HG03045 (cell line): ENCODE results near the gene CDC42.
"Not testable (repeated sequence)": the region's sequence is repeated elsewhere in the genome, so short reads cannot be mapped to it uniquely, and the experiment has no call there.

Experiments used
- ATAC-seq: cut with Tn5 transposase; IDR thresholded peaks from one replicate; pipeline ENCODE4 v1.9.1; 2021; ENCODE audit warnings: mild to moderate bottlenecking, moderate library complexity; ENCODE audit not compliant: unreplicated experiment

The CDC42 gene

DNA sequence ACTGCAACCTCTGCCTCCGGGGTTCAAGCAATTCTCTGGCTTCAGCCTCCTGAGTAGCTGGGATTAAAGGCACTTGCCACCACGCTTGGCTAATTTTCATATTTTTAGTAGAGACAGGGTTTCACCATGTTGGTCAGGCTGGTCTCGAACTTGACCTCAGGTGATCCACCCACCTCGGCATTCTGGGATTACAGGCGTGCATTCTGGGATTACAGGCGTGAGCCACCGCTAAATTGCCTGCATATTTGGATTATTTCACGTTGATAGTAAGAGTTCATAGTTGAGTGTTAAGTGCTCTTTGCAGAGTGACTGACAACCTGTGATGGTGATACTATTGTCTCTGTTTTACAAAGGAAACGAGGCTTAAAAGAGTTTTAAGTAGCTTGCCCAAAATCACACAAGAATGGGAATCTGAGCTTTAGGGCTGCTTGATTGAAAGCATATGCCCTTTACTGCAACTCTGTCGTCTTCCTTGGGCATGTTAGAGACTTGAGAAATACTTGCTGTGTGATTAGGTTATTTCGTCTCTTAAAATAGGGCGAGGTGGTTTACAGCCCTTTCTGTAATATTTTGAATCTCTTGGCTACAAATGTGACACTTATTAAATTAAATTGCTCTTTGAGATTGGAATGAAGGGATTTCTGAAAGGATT, 12.4 kb downstream of the CDC42 start:
- ATAC-seq = no peak

- ATAC-seq = no peak
Measured at GRCh38 chr1:22071511-22071910, 19.0 kb downstream of the CDC42 start.

DNA sequence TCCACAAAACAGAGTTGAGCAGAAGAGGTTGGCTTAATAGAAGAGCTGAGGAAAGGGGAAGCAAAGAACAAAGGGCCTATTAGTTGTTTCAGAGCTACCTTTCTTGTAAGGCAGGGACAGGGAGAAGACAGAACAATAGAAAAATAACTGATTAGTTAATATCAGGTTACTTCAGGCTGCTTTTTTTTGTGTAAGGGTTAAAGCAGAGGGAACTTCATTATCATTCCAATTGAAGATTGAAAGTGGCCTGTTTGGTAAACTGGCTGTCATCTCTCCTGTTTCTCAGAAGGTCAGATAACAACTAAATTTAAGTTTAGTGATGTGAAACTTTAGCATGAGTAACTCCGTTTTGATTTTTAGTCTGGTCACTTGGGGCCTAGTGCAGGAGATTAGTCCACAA, 22.3 kb downstream of the CDC42 start:
- ATAC-seq = no peak

DNA sequence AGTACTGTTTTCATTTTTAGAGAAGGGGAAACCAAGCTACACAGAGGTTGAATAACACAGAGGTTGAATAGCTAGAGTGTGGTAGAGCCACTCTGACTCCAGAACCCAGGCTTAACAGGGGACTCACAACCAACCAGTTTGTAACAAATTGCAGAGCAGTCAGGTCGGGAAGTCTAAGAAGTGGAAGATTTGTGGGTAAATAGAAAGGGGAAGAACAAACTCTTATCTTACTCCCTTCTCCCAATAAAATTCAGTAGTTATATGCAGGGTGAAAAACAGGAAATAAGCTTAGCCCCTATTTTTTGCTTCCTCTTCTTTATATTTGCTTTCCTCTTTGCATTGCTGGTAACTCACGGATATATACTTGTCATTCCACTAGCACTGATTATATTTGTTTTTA, 23.2 kb downstream of the CDC42 start:
- no peak for ATAC-seq

GRCh38 chr1:22076346-22076745, 23.8 kb downstream of the CDC42 start:
- ATAC-seq = no peak

- ATAC-seq = no peak
Measured at GRCh38 chr1:22077728-22078127, 25.2 kb downstream of the CDC42 start.

- ATAC-seq = no peak
Measured at GRCh38 chr1:22078133-22078532, 25.6 kb downstream of the CDC42 start.

- no peak for ATAC-seq
Measured at GRCh38 chr1:22080191-22080590, 27.7 kb downstream of the CDC42 start.

- no peak for ATAC-seq
Measured at GRCh38 chr1:22088331-22088730, 35.8 kb downstream of the CDC42 start.

GRCh38 chr1:22089134-22089571, 36.6 kb downstream of the CDC42 start:
- no peak for ATAC-seq

GRCh38 chr1:22089787-22090186, 37.3 kb downstream of the CDC42 start:
- no peak for ATAC-seq

GRCh38 chr1:22090867-22091266, 38.4 kb downstream of the CDC42 start:
- no peak for ATAC-seq

DNA sequence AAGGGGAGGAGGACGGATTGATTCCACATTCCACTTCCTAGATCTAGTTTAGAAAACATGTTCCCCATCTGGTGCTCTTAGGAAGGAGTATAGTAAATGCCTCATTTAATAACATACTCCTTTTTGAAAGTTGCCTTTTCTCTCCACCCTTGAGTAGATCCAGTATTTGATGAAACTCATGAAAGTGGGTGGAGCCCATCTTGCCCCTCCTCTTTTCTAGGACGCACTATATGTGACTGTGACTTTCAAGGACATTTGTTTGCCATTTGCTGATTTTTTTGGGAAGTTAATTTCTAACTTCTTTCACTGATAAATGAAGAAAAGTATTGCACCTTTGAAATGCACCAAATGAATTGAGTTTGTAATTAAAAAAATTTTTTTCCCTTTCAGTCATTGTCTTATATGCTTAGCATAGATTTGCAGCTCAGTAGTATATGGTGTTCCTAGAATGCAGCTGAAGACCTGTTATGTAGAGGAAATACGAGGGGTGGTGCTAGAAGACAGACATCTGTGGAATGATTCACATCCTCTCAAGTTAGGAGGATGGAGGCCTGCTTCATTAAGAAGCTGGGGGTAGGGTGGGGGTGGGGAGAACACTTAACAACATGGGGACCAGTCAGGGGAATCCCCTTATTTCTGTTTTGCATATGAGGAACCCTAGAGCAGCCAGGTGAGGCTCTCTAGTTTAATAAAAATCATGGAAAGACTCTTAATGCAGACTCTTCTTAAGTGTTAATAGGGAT, 39.7 kb downstream of the CDC42 start:
- ATAC-seq = not testable (repeated sequence)

DNA sequence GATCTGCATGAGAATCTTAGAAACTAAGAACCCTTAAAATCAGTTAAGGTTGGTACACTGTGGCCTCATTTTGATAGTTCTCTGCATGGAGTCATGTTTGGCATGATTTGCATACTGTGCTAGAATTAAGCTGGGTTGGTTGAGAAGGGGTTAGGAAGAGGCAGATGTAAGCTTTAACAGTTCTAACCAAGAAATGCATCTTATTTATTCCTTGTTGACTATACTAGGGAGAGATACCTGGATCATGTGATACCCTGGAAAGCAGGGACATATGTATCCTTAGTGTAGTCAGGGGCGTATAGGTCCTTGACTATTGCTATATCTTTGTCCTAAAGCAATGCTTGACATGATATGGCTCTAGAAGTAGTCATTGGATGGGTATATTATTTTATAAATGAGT, 41.0 kb downstream of the CDC42 start:
- no peak for ATAC-seq

DNA sequence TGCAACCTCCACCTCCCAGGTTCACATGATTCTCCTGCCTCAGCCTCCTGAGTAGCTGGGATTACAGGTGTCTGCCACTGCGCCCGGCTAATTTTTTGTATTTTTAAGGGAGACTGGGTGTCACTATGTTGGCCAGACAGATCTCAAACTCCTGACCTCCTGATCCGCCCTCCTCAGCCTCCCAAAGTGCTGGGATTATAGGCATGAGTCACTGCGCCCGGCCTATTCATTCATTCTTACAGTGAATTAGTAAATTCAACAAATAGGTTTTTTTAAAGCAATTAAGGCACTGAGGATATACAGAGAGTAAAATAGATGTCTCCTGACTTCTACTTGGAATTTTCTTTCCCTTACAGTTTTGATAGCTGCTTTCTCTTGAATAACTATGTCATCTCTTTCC, 43.5 kb downstream of the CDC42 start:
- ATAC-seq = no peak

DNA sequence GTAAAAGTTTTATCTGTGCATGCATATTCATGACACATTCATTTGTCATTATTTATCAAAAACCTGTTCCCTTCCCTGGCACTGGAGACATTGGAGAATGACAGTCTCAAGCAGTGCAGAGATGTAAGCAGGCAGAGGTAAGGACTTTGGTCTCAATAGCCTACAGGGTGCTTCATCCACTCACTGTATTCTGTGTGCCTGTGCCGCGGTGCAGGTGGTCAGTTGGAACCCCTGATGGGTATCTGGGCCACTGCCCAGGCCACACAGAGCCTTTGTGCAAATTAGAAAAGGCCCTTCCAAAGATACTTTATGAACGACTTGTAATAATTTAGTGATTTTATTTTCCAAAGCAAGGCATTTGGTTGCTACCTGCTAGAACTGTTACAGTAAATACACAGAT, 44.0 kb downstream of the CDC42 start:
- no peak for ATAC-seq

DNA sequence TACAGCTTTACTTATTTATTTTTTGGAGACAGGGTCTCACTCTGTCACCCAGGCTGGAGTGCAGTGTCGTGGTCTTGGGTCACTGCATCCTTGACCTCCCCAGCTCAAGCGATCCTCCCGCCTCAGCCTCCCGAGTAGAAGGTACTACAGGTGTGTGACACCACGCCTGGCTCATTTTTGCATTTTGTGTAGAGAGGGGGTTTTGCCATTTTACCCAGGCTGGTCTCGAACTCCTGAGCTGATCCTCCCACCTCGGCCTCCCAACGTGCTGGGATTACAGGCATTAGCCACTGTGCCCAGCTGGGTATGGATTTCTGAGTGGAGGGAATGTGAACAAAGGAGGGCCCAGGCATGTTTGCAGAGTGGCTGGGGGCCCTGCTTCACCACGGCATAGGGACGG, 46.2 kb downstream of the CDC42 start:
- no peak for ATAC-seq

DNA sequence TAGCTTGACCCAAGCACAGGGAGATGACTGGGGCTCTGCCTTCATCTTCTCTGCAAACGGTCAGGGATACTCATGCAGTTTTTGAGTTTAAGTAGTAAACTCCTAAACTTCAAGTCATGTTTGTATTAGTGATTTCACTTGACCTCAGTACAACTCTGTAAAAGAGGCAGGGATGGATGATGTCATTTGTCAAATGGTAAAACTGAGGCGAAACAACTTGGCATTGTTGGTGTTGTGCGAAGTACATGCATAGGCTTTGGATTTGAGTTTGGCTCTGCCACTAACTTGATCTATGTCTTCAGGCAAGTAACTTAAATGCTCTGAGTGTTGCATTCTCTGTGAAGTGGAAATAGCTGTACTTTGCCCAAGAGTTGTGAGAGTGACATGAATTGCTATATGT, 47.7 kb downstream of the CDC42 start:
- ATAC-seq = no peak

GRCh38 chr1:22101199-22101598, 48.7 kb downstream of the CDC42 start:
- no peak for ATAC-seq

DNA sequence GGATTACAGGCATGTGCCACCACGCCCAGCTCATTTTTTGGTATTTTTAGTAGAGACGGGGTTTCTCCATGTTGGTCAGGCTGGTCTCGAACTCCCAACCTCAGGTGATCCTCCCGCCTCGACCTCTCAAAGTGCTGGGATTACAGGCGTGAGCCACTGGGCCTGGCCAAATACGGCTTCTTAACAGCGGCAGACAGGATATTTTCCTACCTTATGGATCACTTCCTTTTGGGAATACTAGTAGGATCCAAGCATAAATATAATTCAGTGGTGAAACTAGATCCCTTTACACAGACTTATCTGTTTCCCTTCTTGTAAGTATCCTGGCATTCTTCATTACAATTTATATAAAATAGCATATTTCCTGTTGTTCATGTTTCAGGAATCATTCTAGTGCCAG, 49.5 kb downstream of the CDC42 start:
- ATAC-seq = no peak

GRCh38 chr1:22102746-22103145, 50.2 kb downstream of the CDC42 start:
- ATAC-seq = no peak

- ATAC-seq = no peak
Measured at GRCh38 chr1:22104094-22104493, 51.6 kb downstream of the CDC42 start.
